ENCODE data around the gene PRKCSH.
A peak's percentile ranks its signal among the peaks of the same experiment; 100 is the strongest.

Gene PRKCSH

GRCh38 chr19:11479090-11479897 is 43.9 kb downstream of the PRKCSH start:
- peak; percentile 73 for DNase-seq

GRCh38 chr19:11479898-11480714 is 44.7 kb downstream of the PRKCSH start:
- DNase-seq, result no peak

DNA sequence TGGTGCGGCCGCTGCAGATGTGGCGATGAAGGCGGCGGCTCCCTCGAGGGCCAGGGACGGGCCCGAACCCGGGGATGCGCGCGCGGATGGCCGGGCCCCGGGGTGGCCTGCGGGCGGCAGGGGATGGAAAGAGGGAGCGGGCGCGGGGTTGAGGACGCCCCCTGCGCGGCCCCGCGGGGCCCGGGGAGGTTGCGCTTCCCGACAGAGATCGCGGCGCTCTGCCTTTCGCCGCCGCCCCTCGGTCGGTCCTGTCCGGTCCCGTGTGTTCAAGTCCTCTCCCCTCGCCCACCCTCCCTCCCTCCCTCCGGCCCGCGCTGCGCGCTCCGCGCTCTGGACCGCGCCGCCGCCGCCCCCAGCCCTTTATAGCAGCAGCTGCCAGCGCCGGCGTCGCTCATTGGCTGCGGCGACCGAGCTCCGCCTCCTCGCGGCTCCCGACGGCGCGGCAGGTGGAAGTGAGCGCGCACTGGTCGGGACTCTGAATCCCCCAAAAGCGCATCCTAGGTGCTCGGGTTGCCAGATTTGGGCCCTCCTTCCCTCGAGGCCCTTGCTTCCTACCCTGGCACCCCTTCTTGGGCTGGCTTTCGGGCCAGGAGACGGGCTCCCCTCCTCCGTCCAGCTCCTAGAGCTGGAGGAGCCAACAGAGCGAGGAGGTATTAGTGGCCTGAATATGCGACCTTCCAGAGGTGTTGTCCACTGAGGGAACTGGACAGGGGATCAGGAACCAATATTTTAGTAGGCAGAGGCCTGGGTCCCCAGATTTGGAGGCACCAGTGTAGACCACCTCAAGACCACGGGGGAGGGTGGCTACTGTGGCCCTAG is 45.5 kb downstream of the PRKCSH start, which contains the start of gene ELAVL3:
TSS of gene ELAVL3 (minus strand) at position 332 of the 819 bp plus-strand sequence. CDS start 438 bp downstream, outside the sequence.
- DNase-seq, result no peak

GRCh38 chr19:11481534-11482383 is 46.3 kb downstream of the PRKCSH start:
- DNase-seq, result peak; percentile 89

DNA sequence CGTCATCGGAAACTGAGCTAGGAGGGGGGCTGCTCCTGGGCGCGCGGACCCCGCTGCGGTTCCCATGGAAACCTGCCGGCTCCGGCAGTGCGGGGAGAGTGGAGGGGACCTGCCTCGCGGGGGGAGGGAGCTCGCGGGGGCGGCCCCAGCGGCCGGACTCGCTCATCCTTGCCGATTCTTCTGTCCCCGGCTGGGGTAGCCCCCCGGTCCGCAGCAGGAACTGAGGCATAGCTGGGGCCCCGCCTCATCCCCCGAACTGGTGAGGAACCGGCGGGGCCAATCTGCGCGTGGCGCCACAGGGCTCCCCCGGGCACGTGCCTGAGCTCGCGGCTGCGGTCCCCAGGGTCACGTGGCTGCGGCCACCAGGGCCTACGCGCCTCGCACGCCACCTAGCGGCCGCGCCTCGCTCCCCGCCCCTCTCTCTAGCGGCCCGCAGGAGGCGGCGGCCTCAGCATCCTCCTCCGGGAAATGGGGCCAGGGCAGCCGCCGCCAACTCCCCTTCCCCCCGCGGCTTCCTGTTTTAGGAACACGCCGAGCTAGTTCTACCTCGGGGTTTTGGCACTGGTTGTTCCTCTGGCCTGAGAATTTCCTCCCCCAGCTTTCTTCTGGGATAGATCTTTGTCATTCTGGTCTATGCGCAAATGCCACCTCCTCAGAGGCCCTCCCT is 47.1 kb downstream of the PRKCSH start:
- DNase-seq, result peak; percentile 95

DNA sequence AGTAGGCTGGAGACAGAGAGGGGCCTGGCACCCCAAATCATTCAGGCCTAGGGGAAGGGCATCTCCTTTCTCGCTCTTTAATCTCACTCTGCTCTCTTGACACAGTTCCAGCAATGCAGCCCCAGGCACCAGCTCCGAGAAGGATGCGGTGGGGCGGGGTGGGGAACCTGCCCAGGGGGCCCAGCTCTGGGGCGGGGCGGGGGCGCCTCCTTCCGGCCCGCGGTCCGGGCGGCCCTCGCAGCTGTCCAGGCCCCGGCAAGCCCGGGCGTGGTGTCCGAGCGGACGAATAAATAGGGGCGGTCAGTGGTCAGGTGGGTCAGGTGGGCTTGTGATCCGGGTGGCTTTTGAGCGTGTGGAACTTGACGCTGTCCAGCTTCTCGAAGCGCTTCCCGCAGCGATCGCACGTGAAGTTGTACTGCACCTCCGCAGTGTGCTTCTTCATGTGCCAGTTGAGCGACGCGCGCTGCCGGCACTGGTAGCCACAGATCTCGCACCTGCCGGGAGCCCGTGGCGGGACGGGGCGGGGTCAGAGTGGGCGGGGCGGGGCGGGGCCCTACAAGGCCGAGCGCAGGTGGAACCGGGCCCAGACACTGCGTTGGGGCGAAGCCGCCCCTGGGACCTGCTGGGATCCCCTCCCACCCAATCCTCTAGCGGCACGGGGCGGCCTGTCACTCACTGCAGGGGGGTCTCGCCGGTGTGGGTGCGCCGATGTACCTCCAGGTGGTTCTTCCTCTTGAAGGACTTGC is 48.1 kb downstream of the PRKCSH start:
- DNase-seq, result no peak

DNA sequence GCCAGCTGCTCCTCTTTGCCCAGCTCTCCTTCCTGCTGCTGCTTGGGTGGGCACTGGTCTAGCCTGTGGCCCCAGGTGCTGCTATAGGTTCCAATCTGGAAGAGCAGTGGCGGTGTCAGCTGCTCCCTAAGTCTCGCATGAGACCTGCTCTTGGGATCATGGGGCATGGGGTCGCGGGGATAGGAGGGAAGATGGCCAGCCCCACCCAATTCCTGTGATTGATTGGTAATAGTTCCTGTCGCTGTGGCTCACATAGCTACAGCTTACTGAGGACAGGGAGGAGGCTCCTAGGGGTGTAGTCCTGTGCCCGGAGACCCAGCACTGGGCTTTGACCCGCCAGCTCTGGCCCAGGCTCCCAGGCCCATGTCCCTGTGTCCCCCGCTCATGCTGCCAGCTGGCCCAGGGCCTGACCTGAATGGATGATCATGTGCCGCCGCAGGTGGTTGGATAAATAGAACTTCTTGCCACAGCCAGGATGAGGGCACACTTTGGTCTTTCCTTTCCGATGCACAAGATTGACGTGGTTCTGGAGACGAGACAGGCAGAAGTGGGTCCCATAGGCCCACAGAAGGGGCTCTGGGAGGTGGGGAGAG is 49.9 kb downstream of the PRKCSH start:
- no peak for DNase-seq

DNA sequence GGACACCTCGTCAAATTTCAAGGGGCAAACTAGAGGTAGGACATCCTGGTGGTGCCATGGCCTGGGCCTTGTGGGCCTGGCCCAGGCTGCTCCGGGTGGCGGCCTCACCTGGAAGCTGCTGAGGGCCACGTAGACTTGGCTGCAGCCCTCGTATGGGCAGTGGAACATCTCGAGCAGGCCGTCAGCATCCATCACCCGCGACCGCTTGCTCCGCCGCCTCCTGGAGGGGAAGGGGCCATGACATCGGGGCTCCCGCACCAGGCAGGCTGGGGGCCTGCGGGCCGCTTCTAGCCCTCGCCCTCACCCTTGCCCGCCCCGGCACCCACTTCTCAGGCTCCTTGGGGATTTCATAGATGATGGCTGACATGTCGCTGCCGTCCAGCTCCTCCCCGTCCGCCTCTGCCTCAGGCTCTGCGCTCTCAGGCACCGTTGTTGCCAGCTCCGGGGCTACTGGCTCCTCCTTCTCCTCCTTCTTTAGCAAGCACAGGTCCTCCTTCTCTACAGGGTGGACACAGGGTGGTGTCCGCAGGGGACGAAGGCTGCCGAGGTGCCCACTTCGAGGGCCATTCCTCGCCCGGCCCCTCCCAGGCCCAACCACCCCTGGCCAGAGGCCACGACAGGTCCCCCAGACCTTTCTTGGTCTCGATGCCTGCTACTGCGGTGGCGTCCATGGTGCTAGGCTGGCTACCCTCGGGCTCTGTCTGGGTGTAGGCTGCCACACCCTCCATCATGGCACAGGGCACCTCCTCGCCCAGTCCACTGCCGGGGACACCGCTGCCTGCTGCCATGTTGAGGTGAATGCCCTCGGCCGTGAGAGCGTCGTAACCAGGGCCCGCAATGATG is 51.4 kb downstream of the PRKCSH start:
- DNase-seq, result no peak

- no peak for DNase-seq
Observed at GRCh38 chr19:11489378-11489777, 53.9 kb downstream of the PRKCSH start.

DNA sequence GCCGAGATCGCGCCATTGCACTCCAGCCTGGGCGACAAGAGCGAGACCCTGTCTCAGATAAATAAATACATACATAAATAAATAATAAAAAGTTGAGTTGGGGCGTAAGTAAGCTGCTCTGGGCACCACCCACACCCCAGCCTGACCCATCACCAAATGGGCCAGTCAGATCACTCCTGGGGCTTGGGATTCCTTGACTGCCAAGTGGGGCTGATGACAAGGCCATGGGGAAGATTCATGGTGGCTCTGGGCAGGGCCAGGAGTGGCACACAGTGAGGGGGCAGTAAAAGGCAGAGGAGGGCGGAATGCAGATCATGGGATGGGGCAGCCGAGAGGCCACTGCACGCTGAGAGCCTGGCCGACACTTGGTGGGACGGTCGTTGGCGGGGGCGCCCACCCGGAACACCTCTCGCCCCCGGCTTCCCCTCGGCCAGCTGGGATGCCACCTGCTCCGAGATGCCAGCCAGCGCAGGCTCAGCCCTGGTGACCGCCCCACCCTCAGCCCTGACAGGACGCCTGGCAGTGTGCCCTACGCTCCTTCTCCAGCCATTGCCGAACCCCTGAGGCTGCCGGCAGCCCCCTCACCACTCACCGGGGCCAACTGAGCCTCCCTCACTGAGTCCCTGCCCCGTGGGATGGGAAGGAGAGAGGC is 59.3 kb downstream of the PRKCSH start:
- no peak for DNase-seq

- DNase-seq, result no peak
Observed at GRCh38 chr19:11495481-11495880, 60.0 kb downstream of the PRKCSH start.

- no peak for DNase-seq
Observed at GRCh38 chr19:11495885-11496284, 60.5 kb downstream of the PRKCSH start.

GRCh38 chr19:11496391-11497163 is 61.1 kb downstream of the PRKCSH start:
- peak; percentile 88 for DNase-seq

DNA sequence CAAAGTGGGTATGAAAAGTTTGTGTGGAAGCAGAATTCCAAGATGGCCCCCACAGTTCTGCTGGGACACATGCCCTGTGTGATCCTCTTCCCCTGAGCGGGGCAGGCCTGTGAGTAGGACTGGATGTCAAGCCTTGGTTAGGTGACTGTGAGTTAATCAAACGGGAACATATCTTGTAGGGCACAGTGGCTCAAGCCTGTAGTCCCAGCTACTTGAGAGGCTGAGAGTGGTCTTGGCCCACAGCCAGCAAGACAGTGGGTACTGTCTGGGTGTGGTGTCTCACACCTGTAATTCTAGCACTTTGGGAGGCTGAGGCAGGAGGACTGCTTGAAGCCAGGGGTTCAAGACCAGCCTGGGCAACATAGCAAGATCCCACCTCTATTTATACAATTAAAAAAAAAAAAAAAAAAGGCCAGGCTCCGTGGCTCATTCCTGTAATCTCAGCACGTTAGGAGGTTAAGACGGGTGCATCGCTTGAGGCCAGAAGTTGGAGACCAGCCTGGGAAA is 63.8 kb downstream of the PRKCSH start:
- no peak for DNase-seq

DNA sequence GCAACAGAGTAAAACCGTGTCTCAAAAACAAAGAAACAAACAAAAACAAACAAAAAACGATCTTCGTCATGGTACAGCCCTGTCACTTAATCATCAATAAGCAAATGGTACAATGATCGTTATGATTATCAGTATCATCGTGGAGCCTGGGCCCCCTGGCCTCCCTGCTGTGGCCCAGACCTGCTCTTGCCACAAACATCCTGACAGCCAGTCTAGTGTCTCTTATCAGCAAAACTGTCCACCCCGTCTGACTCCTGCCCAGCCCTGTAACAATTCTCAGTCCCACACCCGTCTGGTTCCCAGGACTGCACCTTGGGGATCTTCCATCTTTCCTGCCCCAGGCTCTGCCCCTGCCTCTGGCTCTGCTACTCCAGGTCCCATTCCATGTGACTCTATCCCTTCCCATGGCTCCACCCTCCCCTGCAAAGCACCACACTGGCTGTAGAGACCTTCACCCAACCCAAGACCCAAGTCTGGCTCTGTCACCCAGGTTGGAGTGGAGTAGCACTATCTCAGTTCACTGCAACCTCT is 64.5 kb downstream of the PRKCSH start:
- DNase-seq, result no peak

All from activated effector memory CD4-positive, alpha-beta T cell treated with anti-CD3 and anti-CD28 coated beads, Interleukin-2, amount 50 U/mL, for 16 hours (primary cell).